HG02938 (cell line): ENCODE measurements around the gene NKD2.
"Not testable (repeated sequence)": the region's sequence is repeated elsewhere in the genome, so short reads cannot be mapped to it uniquely, and the experiment has no call there.

Experiments used
- ATAC-seq: cut with Tn5 transposase; IDR thresholded peaks from one replicate; pipeline ENCODE4 v1.9.1; 2021; ENCODE audit warnings: mild to moderate bottlenecking, moderate library complexity; ENCODE audit not compliant: unreplicated experiment

NKD2 gene

GRCh38 chr5:1012313-1012841 is 3.8 kb downstream of the NKD2 start:
- ATAC-seq: no peak

GRCh38 chr5:1012900-1013237 is 4.3 kb downstream of the NKD2 start:
- no peak for ATAC-seq

GRCh38 chr5:1013238-1013947 is 4.8 kb downstream of the NKD2 start:
- no peak for ATAC-seq

GRCh38 chr5:1013948-1014301 is 5.3 kb downstream of the NKD2 start:
- ATAC-seq: no peak

GRCh38 chr5:1014346-1014745 is 5.7 kb downstream of the NKD2 start:
- ATAC-seq: no peak

GRCh38 chr5:1014781-1015221 is 6.2 kb downstream of the NKD2 start:
- ATAC-seq: no peak

- no peak for ATAC-seq
These were observed 6.9 kb downstream of the NKD2 start for GRCh38 chr5:1015507-1015906.

GRCh38 chr5:1016036-1016435 is 7.4 kb downstream of the NKD2 start:
- ATAC-seq: no peak

GRCh38 chr5:1016476-1016875 is 7.9 kb downstream of the NKD2 start:
- ATAC-seq: no peak

GRCh38 chr5:1017056-1017455 is 8.5 kb downstream of the NKD2 start:
- no peak for ATAC-seq

- ATAC-seq: no peak
These were observed 9.3 kb downstream of the NKD2 start for GRCh38 chr5:1017691-1018455.

- ATAC-seq: no peak
These were observed 10.0 kb downstream of the NKD2 start for GRCh38 chr5:1018596-1018995.

GRCh38 chr5:1019001-1019905 is 10.7 kb downstream of the NKD2 start:
- no peak for ATAC-seq

GRCh38 chr5:1020452-1020961 is 11.9 kb downstream of the NKD2 start:
- no peak for ATAC-seq

- no peak for ATAC-seq
These were observed 12.8 kb downstream of the NKD2 start for GRCh38 chr5:1021136-1021968.

GRCh38 chr5:1021969-1022336 is 13.4 kb downstream of the NKD2 start:
- not testable (repeated sequence) for ATAC-seq

- no peak for ATAC-seq
These were observed 18.4 kb downstream of the NKD2 start for GRCh38 chr5:1026700-1027621.

- ATAC-seq: no peak
These were observed 19.2 kb downstream of the NKD2 start for GRCh38 chr5:1027631-1028441.
